Skeletal muscle tissue (tissue), 4 donors: ENCODE data around the gene ADGRG1. TPM values are rescaled to one million over a fixed set of nuclear protein-coding genes. Genes with fewer than 3 reads are reported as not detected.
"Not testable (repeated sequence)": the region's sequence is repeated elsewhere in the genome, so short reads cannot be mapped to it uniquely, and the experiment has no call there.

Experiments
- H3K27ac ChIP-seq: one replicate; pipeline ENCODE4 v1.7.0; 2013; ENCODE audit warnings: mild to moderate bottlenecking, low read depth, low read length, inconsistent platforms
- H3K27me3 ChIP-seq, 3 donors: one replicate each; pipeline ENCODE4 v1.7.0; 2013; ENCODE audit warnings: low read length in 3 of 3; ENCODE audit not compliant: control insufficient read depth in 3 of 3, insufficient read depth in 3 of 3
- H3K36me3 ChIP-seq, 3 donors: one replicate each; pipeline ENCODE4 v1.7.0; 2013; ENCODE audit warnings: low read length in 3 of 3; ENCODE audit not compliant: control insufficient read depth in 3 of 3, insufficient read depth in 3 of 3
- H3K4me1 ChIP-seq, 3 donors: one replicate each; pipeline ENCODE4 v1.7.0; 2013; ENCODE audit warnings: low read length in 3 of 3, mild to moderate bottlenecking in 3 of 3; ENCODE audit not compliant: control insufficient read depth in 3 of 3, insufficient read depth in 3 of 3
- H3K4me3 ChIP-seq, 3 donors: one replicate each; pipeline ENCODE4 v1.7.0; 2013; ENCODE audit warnings: low read length in 3 of 3
- H3K9ac ChIP-seq, 3 donors: one replicate each; pipeline ENCODE4 v1.7.0; 2013; ENCODE audit warnings: low read length in 3 of 3, mild to moderate bottlenecking in 3 of 3, moderate library complexity in 2 of 3, low read depth in 1 of 3
- H3K9me3 ChIP-seq, 3 donors: one replicate each; pipeline ENCODE4 v1.7.0; 2013; ENCODE audit warnings: low read length in 3 of 3; ENCODE audit not compliant: control insufficient read depth in 3 of 3
- total RNA-seq: library from RNA; depleted of rRNA; stranded (reverse); fragments of >200 nt; gene quantifications from one replicate; pipeline ENCODE4 v1.2.3, GENCODE V29; 2014
- donor health status: Osteomylitis.

Gene ADGRG1
- total RNA-seq, 1 donor from 2014 or later: 0.52 TPM

DNA sequence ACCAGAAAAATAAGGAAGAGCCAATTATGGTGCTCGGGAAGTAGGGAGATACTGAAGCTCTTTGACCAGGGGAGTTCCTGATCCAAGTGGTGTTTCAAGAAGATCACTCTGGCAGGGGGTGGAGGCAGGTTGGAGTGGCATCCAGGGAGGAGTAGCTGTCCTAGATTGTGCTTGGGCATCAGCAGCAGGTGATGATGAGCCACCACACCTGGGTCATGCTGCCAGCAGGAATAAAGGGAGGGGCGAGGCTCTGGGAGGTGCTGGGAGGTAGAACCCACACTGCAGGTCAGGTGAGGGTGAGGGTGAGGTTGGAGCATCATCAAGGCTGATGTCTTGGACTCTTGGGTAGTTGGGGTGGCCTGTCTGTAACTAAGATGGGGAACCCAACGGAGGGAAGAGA lies 35.4 kb upstream of the ADGRG1 start:
- H3K4me3 ChIP-seq: no peak overlapping the region
- H3K27me3 ChIP-seq: peaks cover 0 to 6% (median 3%) of the 10 kb centered on the region in 3 donors
- peaks cover 0 to 5% (median 2%) of the 10 kb centered on the region in 3 donors for H3K9me3 ChIP-seq
- H3K36me3 ChIP-seq: no peaks in the 10 kb centered on the region
- no peak overlapping the region for H3K27ac ChIP-seq
- peaks cover 0 to 10% (median 0%) of the 10 kb centered on the region in 3 donors for H3K4me1 ChIP-seq
- no peak overlapping the region for H3K9ac ChIP-seq

DNA sequence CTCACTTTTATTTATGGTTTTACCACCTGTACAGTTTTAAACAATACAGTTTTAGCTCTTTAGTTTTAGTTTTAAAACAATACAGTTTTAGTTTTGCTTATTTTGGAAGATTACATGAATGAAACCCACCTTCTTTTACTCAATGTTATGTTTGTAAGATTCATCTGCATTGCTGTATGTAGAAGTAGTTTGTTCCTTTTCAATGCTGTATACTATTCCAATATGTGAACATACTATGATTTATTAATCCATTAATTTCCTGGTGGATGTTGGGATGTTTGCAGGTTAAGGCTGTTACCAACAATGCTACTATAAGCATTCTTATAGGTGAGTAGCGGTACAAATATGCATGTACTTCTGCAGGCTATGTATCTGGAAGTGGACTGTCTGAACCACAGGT lies 34.4 kb upstream of the ADGRG1 start:
- Histone ChIP-seq H3K9ac (no peak overlapping the region), H3K4me3 (no peak overlapping the region), H3K36me3 (no peaks in the 10 kb centered on the region), H3K27ac (no peak overlapping the region), H3K9me3 (peaks cover 0 to 5% (median 0%) of the 10 kb centered on the region in 3 donors), H3K4me1 (peaks cover 0 to 10% (median 0%) of the 10 kb centered on the region in 3 donors), H3K27me3 (peaks cover 0 to 3% (median 3%) of the 10 kb centered on the region in 3 donors)

DNA sequence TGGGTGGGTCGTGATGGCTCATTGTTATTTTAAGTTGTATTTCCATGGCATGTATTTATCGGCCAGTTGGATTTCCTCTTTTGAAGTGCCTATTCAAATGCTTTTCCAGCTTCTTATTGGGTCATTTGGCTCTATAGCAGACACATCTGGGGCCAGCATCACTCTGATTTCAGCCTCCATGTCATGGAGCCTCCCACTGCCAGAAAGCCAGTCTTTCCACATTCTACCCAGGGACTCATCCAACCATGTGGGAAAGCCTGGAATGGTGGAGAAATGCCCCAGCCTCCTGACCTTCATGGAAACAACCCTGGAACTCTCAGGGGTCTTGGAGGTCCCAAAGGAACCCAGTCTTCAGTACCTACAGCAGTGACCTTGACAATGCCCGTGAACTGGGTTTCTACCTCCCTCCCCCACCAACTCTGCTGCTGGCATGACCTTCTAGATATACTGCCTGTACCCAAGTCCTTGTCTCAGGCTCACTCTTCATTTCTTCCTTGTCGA lies 33.8 kb upstream of the ADGRG1 start:
- H3K36me3 ChIP-seq: no peaks in the 10 kb centered on the region
- no peak overlapping the region for H3K27ac ChIP-seq
- H3K27me3 ChIP-seq: peaks cover 0 to 3% (median 0%) of the 10 kb centered on the region in 3 donors
- peaks cover 0 to 10% (median 0%) of the 10 kb centered on the region in 3 donors for H3K4me1 ChIP-seq
- H3K9me3 ChIP-seq: peaks cover 0 to 5% (median 0%) of the 10 kb centered on the region in 3 donors
- H3K9ac ChIP-seq: no peak overlapping the region
- H3K4me3 ChIP-seq: no peak overlapping the region

DNA sequence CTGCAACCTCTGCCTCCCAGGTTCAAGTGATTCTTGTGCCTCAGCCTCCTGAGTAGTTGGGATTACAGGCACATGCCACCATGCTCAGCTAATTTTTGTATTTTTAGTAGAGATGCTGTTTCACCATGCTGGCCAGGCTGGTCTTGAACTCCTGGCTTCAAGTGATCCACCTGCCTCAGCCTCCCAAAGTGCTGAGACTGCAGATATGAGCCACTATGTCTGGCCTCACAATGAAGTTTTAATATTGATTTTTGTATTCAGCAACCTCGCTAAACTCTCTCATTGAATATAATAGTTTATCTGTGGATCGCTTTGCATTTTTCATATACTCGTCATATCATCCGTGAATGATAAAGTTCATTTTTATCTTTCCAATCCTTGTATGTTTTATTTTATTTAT lies 32.2 kb upstream of the ADGRG1 start:
- H3K36me3 ChIP-seq, H3K9me3 ChIP-seq, H3K9ac ChIP-seq, H3K27ac ChIP-seq, H3K4me3 ChIP-seq: not testable (repeated sequence)
- H3K4me1 ChIP-seq: peaks cover 0 to 11% (median 4%) of the 10 kb centered on the region in 3 donors
- H3K27me3 ChIP-seq: peaks cover 7 to 14% (median 10%) of the 10 kb centered on the region in 3 donors

DNA sequence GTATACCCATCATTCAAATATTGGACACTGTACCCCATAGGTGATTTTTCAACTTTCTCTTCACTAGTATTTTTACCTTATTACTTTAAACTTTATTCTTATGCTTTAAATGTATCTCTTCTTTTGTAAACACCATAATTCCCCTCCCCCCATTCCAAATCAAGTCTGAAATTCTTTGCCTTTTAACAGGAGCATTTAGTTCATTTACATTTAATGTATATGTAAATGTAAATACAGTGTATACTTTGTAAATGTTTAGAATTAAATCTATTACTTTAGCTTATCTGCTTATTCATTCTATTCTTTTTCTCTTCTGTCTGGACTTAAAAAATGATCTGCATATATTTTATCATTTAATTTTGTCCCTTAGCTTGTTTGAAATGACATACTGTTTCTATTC lies 30.0 kb upstream of the ADGRG1 start:
- H3K9me3 ChIP-seq: peaks cover 0 to 5% (median 0%) of the 10 kb centered on the region in 3 donors
- H3K9ac ChIP-seq: no peak overlapping the region
- no peaks in the 10 kb centered on the region for H3K36me3 ChIP-seq
- H3K27ac ChIP-seq: no peak overlapping the region
- H3K4me3 ChIP-seq: no peak overlapping the region
- peaks cover 0 to 7% (median 4%) of the 10 kb centered on the region in 3 donors for H3K4me1 ChIP-seq
- H3K27me3 ChIP-seq: peaks cover 10 to 15% (median 10%) of the 10 kb centered on the region in 3 donors

DNA sequence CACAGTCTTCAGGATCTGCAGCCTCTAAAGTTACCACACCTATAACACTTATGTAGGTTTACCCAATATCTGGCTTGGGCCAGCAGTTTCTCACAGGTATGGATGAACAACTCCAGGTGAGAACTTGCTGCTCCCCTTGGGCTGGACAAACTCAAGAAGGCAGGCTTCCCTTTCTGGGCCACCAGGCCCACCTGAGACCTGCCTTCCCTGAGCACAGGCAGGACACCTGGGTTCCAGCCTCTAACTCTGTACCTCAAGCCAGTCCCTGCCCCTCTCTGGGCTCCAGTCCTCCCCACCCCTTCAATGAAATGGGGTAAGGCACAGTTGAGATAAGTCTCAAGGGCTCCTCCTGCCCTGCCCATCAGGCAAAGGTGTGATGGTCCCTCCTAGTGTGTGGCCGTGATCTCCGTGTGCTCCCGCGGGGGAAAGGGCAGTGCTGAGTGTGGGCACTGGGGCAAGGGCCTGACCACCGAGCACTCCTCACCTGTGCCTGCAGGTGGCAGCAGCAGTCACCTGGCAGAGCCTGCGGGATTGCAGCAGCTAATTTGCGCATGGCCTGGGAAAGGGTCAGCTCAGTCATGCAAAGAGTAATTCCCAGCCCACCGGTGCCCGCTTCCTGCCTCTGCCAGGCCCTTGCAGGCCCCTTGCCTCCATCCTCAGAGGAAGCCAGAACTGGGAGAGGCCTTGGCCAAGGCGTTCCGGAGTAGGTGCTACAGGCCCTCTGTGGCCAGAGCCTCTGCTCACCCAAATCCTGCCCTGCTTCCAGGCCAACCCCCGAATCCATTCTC lies 28.2 kb upstream of the ADGRG1 start:
- H3K36me3 ChIP-seq: no peaks in the 10 kb centered on the region
- H3K4me3 ChIP-seq: no peak overlapping the region
- peaks cover 0 to 5% (median 0%) of the 10 kb centered on the region in 3 donors for H3K9me3 ChIP-seq
- no peak overlapping the region for H3K9ac ChIP-seq
- H3K4me1 ChIP-seq: peaks cover 0 to 7% (median 4%) of the 10 kb centered on the region in 3 donors
- H3K27ac ChIP-seq: no peak overlapping the region
- peaks cover 10 to 20% (median 10%) of the 10 kb centered on the region in 3 donors for H3K27me3 ChIP-seq

DNA sequence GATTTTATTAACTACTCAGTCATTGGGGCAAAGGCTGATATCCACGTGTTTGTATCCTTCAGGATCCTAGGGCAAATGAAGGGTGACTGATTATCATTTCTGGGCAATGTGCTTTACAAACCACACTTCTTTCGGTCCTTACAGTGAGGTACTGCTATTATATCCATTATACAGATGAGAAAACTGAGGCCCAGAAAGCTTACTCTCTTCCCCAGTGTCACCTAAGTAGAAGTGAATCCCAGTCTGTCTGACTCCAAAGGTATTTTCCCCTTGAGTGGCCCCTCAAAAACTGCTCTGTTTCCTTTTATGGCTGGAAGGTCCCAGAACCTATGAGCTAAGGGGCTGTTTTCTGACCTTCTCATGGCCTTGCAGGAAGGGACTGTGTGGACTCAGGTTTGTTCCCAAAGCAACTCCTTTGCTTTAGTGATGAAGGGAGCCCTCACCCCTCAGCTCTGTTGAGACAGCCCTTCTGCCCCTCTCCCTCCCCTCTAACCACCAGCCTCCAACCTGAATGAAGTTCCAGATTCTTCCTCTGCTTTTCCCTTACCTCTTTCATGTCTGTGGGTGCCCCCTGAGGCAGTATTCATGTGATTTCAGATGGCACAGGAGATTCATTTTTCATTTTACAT lies 27.4 kb upstream of the ADGRG1 start:
- H3K36me3 ChIP-seq: no peaks in the 10 kb centered on the region
- H3K9ac ChIP-seq: no peak overlapping the region
- no peak overlapping the region for H3K27ac ChIP-seq
- H3K4me1 ChIP-seq: peaks cover 0 to 7% (median 4%) of the 10 kb centered on the region in 3 donors
- H3K4me3 ChIP-seq: no peak overlapping the region
- H3K9me3 ChIP-seq: peaks cover 0 to 5% (median 0%) of the 10 kb centered on the region in 3 donors
- H3K27me3 ChIP-seq: peaks cover 10 to 20% (median 10%) of the 10 kb centered on the region in 3 donors

DNA sequence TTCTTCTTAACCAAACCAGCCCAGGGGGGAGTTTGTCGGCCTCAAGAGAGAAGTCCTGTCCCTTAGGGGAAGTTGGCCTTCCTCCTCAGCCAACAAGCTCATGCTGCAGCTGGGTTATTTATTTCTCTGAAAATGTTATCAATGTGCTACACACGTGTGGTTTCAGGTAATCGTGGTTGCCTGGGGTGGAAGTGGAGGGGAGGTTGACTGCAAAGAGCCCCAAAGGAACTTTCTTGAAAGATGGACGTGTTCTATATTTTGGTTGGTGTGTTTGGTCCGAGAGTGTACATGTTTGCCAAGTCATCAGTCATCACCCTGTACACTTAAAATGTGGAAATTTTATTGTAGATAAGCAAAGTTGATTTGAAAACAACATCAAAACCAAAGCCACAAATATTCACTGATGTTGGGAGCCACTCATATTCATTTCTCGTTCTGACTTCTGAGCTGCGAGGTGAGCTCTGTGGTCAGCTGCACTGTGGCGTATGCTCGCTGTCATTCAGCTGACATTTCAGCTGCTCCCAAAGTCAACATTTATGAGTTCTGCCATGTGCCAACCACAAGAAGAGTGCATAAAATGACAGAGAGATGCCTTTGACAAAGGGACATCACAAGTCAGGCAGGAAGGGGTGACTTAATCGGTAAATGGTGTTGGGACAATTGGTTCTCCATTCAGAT lies 26.5 kb upstream of the ADGRG1 start:
- Histone ChIP-seq H3K4me1 (peaks cover 4 to 7% (median 5%) of the 10 kb centered on the region in 3 donors), H3K9ac (no peak overlapping the region), H3K4me3 (no peak overlapping the region), H3K27me3 (peaks cover 10 to 24% (median 10%) of the 10 kb centered on the region in 3 donors), H3K9me3 (peaks cover 0 to under 1% (median 0%) of the 10 kb centered on the region in 3 donors), H3K36me3 (no peaks in the 10 kb centered on the region), H3K27ac (no peak overlapping the region)

DNA sequence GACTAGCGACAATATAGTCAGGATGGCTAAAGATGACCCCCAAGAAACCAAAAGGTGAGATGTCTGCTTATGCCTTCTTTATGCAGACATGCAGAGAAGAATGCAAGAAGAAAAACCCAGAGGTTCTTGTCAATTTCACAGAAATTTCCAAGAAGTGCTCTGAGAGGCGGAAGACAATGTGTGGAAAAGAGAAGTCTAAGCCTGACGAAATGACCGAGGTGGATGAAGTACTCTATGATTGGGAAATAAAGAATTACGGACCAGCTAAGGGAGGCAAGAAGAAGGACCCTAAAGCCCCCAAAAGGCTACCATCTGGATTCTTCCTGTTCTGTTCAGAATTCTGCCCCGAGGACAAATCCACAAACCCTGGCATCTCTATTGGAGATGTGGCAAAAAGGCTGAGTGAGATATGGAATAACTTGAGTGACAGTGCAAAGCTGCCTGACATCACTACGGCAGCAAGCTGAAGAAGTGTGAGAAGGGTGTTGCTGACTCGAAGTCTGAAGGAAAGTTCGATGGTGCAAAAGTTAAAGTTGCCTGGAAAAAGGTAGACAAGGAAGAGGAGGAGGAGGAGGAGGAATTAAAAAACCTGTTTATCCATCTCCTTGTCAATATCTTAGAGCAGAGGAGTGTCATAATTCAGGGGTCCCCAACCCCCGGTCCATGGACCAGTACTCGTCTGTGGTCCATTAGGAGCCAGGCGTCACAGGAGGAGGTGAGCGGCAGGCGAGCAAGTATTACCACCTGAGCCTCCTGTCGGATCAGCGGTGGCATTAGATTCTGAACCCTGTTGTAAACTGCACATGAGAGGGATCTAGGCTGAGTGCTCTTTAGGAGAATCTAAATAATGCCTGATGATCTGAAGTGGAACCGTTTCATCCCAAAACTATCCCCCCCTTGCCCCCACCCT lies 25.1 kb upstream of the ADGRG1 start:
- Histone ChIP-seq H3K4me1 (peaks cover 4 to 7% (median 5%) of the 10 kb centered on the region in 3 donors), H3K9ac (no peak overlapping the region), H3K4me3 (no peak overlapping the region), H3K27me3 (peaks cover 10 to 24% (median 10%) of the 10 kb centered on the region in 3 donors), H3K9me3 (no peaks in the 10 kb centered on the region), H3K27ac (no peak overlapping the region), H3K36me3 (no peaks in the 10 kb centered on the region)
